DOHH2 (cell line): ENCODE data around the gene GPR78.

Experiments used
- H3F3A ChIP-seq: fragments of 200-600 bp; sonication (generic), shearing (Covaris generic); 2 replicates; pipeline ENCODE4 v1.6.0; 2016; ENCODE audit warnings: antibody characterized with exemption, mild to moderate bottlenecking; ENCODE audit not compliant: control insufficient read depth, insufficient read depth
- H3K27ac ChIP-seq: fragments of 200-600 bp; sonication (generic); 2 replicates; pipeline ENCODE4 v1.5.1; 2014; ENCODE audit warnings: low read depth, mild to moderate bottlenecking, low read length, moderate library complexity
- H3K27me3 ChIP-seq: fragments of 200-600 bp; sonication (generic); 2 replicates; pipeline ENCODE4 v1.6.1; 2014; ENCODE audit warnings: mild to moderate bottlenecking, low read length, mixed read lengths; ENCODE audit not compliant: control insufficient read depth
- H3K36me3 ChIP-seq: fragments of 200-600 bp; sonication (generic); 2 replicates; pipeline ENCODE4 v1.6.1; 2014; ENCODE audit warnings: mild to moderate bottlenecking, low read length, moderate library complexity, mixed read lengths; ENCODE audit not compliant: control insufficient read depth
- H3K4me1 ChIP-seq: fragments of 200-600 bp; sonication (generic); 2 replicates; pipeline ENCODE4 v1.6.1; 2014; ENCODE audit warnings: mild to moderate bottlenecking, low read length, mixed read lengths; ENCODE audit not compliant: control insufficient read depth
- H3K4me2 ChIP-seq: fragments of 200-600 bp; sonication (generic); 2 replicates; pipeline ENCODE4 v1.6.0; 2014; ENCODE audit warnings: mild to moderate bottlenecking, low read length, moderate library complexity
- H3K4me3 ChIP-seq: fragments of 200-600 bp; sonication (generic); 2 replicates; pipeline ENCODE4 v1.5.1; 2014; ENCODE audit warnings: mild to moderate bottlenecking, low read length, mixed read lengths
- H3K79me2 ChIP-seq: fragments of 200-600 bp; sonication (generic); 2 replicates; pipeline ENCODE4 v1.6.1; 2014; ENCODE audit warnings: mild to moderate bottlenecking, low read length, mixed read lengths; ENCODE audit not compliant: control insufficient read depth
- H3K9me2 ChIP-seq: fragments of 200-600 bp; sonication (generic); replicated peaks from 2 replicates; pipeline ENCODE4 v1.6.1; 2014; ENCODE audit warnings: mild to moderate bottlenecking, low read length, mixed read lengths; ENCODE audit not compliant: control insufficient read depth
- H3K9me3 ChIP-seq: fragments of 200-600 bp; sonication (generic); 2 replicates; pipeline ENCODE4 v1.6.1; 2014; ENCODE audit warnings: antibody characterized with exemption, low read length, mixed read lengths; ENCODE audit not compliant: control insufficient read depth, insufficient read depth
- H4K20me1 ChIP-seq: fragments of 200-600 bp; sonication (generic); 2 replicates; pipeline ENCODE4 v1.6.0; 2014; ENCODE audit warnings: low read depth, mild to moderate bottlenecking, antibody characterized with exemption, low read length, moderate library complexity; ENCODE audit not compliant: control insufficient read depth, insufficient read depth
- CTCF ChIP-seq: fragments of 200-600 bp; sonication (generic); IDR thresholded peaks from one replicate; pipeline ENCODE4 v1.5.1; 2014; ENCODE audit warnings: antibody characterized with exemption, mild to moderate bottlenecking, low read depth, low read length; ENCODE audit not compliant: poor library complexity, severe bottlenecking
- EZH2phosphoT487 ChIP-seq: fragments of 200-600 bp; sonication (generic); IDR thresholded peaks from 2 replicates; pipeline ENCODE4 v1.6.1; 2017; ENCODE audit warnings: borderline replicate concordance, mild to moderate bottlenecking, antibody characterized with exemption, low read length, moderate library complexity, mixed read lengths

The GPR78 gene

GRCh38 chr4:8606966-8607365, 26.8 kb downstream of the GPR78 start:
- no peaks in the 10 kb centered on the region for H3K27me3 ChIP-seq
- H3K4me3 ChIP-seq, result no peak overlapping the region
- no peaks in the 10 kb centered on the region for H4K20me1 ChIP-seq
- H3K27ac ChIP-seq, result no peak overlapping the region
- H3K36me3 ChIP-seq, result no peaks in the 10 kb centered on the region
- H3K9me3 ChIP-seq, result no peaks in the 10 kb centered on the region
- no peaks in the 10 kb centered on the region for H3K4me1 ChIP-seq
- H3K79me2 ChIP-seq, result no peaks in the 10 kb centered on the region
- TF ChIP-seq CTCF (no peak), EZH2phosphoT487 (no peak)
- H3K4me2 ChIP-seq, result no peak overlapping the region
- H3F3A ChIP-seq, result no peaks in the 10 kb centered on the region
- H3K9me2 ChIP-seq, result no peaks in the 10 kb centered on the region

GRCh38 chr4:8607603-8608481, 27.6 kb downstream of the GPR78 start:
- Histone ChIP-seq H3K4me2 (no peak overlapping the region), H3K79me2 (no peaks in the 10 kb centered on the region), H4K20me1 (no peaks in the 10 kb centered on the region), H3K4me1 (no peaks in the 10 kb centered on the region), H3K9me3 (no peaks in the 10 kb centered on the region), H3F3A (no peaks in the 10 kb centered on the region), H3K4me3 (no peak overlapping the region), H3K36me3 (no peaks in the 10 kb centered on the region), H3K9me2 (no peaks in the 10 kb centered on the region), H3K27ac (no peak overlapping the region), H3K27me3 (no peaks in the 10 kb centered on the region)
- peak; percentile 90 for TF ChIP-seq CTCF
- no peak for TF ChIP-seq EZH2phosphoT487

DNA sequence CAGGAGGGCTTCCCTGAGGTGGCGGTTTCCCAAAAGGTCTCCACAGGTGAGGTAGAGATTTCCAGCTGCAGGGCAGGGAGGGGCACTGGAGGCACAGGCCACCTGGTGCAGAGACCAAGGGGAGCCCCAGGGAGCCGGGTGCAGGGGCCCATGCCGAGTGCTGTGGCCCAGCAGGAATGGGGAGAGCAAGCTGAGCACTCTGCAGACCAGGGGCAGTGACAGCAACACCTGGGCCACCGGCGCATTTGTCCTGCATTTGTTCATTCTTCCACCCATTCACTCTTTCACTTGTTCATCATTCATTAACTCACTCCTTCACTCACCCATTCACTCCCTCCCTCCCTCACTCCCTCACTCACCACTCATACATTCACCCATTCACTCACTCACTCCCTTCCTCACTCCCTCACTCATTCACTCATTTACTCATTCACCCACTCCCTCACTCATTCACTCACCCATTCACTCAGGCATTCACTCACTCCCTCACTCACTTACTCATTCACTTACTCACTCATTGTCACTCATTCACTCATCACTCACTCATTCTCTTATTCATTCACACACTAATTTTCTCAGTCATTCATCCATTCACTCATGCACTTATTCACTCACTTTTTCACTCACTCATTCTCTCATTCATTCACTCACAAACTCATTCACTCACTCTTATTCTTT, 28.7 kb downstream of the GPR78 start:
- H4K20me1 ChIP-seq, result no peaks in the 10 kb centered on the region
- H3K9me2 ChIP-seq, result no peaks in the 10 kb centered on the region
- H3K4me3 ChIP-seq, result no peak overlapping the region
- TF ChIP-seq CTCF (no peak), EZH2phosphoT487 (no peak)
- no peaks in the 10 kb centered on the region for H3K9me3 ChIP-seq
- H3K36me3 ChIP-seq, result no peaks in the 10 kb centered on the region
- no peaks in the 10 kb centered on the region for H3K4me1 ChIP-seq
- no peak overlapping the region for H3K27ac ChIP-seq
- H3K79me2 ChIP-seq, result no peaks in the 10 kb centered on the region
- H3K27me3 ChIP-seq, result no peaks in the 10 kb centered on the region
- no peaks in the 10 kb centered on the region for H3F3A ChIP-seq
- no peak overlapping the region for H3K4me2 ChIP-seq
